LNCAP (cell line): Measurements from ENCODE around the gene C13orf46.

Experiments
- TF ChIP-seq, protein P1 (sequence below): fragments of 450-650 bp; IDR thresholded peaks from 2 replicates; pipeline ENCODE4 v1.5.1; 2017; ENCODE audit warnings: mild to moderate bottlenecking

The C13orf46 gene

DNA sequence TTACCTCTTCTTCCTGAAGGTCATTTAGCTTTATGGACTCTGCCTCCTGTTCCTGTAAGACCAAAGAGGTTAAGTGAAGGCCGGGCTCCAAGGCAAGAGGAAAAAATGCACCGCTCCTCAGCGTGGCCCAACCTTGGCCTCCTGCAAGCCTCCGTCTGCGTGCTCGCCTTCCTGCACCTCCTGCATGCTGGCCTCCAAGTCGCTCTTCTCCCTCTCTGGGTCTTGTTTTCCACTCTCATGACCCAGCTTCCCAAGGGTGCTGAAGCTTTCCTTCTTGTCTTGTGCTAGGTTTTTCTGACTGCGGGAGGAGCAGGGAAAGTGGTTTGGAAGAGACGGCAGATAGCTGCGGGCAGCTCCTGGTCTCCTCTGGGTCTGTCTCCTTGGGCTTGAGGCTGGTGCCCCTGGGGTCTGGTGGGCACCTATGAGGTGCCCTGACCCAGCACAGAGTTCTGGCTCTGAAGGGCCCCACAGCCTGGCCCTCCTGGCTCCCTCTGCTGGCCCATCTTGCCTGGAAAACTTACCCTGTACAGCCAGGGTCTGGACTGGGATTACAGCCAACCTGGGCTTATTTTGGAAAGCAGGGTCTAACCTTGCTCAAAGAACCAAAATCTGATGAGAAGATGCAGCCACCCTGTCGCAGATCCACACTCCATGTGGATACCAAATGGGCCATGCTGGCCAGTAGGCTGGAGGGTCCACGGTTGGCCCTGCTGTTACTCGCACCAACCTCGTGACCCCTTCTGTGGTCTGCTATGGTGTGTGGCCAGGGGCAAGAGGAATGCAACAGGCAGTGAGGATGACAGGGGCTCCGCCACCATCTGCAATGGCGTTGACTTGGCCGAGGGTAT lies 5.2 kb downstream of the C13orf46 start:
- TF ChIP-seq, protein P1, sequence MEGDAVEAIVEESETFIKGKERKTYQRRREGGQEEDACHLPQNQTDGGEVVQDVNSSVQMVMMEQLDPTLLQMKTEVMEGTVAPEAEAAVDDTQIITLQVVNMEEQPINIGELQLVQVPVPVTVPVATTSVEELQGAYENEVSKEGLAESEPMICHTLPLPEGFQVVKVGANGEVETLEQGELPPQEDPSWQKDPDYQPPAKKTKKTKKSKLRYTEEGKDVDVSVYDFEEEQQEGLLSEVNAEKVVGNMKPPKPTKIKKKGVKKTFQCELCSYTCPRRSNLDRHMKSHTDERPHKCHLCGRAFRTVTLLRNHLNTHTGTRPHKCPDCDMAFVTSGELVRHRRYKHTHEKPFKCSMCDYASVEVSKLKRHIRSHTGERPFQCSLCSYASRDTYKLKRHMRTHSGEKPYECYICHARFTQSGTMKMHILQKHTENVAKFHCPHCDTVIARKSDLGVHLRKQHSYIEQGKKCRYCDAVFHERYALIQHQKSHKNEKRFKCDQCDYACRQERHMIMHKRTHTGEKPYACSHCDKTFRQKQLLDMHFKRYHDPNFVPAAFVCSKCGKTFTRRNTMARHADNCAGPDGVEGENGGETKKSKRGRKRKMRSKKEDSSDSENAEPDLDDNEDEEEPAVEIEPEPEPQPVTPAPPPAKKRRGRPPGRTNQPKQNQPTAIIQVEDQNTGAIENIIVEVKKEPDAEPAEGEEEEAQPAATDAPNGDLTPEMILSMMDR: no peak

DNA sequence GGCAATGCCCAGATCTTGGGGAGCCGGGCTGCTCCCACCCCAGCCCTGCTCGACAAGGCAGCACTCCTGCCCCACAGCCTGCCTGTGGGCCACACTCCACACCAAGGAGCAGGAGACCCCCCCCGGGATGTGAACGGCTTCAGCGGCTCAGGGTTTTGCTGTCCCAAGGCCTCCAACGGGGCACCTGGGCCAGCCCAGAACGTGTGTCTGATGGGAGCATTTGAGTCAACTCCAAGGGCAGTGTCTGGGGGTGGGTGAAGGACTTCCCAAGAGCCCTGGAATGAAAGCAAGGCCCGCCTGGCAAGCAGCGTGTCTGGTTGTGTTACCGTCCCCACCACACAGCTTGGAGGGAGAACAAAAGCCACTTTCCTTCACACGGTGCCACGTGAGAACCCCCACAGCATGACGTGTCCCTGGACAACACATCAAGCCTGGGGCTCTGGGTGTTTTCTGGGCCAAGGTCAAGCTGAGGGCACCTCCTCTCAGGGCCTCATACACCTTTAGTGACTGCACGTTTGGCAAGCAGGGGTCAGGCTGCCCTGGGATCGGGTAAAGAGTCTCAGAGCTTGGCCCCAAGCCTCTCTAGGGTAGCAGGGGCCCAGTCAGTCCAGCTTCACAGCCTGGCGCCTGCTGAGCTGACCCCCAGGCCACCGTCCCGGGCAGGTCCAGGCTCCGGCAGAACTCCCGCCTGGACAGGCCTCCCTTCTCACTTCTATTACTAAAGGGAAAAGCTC lies 6.0 kb downstream of the C13orf46 start:
- TF ChIP-seq, protein P1: no peak

DNA sequence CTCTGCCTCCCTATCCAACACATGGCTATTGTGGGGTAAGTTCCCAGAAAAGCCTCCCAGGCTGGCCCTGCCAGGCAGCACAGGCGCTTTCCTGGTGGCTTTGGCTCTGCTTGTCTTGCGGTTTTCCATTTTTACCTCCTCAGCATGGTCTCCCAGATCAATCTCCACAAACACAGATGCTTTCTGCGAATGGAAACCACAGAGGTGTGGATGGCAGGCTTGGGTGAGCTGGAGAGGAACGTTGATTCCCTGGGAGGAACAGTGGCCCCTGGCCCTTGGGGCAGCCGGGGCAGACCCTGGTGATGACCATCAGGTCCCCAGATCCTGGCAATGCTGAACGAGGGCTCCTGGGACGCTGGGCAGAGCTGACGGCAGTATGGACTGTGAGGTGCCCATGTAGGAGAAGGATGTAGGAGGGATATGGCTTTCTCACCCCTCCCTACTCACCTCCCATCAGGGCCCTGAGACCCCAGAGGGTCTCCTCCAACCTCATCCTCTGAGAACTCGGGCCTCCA lies 6.6 kb downstream of the C13orf46 start:
- TF ChIP-seq, protein P1: no peak

DNA sequence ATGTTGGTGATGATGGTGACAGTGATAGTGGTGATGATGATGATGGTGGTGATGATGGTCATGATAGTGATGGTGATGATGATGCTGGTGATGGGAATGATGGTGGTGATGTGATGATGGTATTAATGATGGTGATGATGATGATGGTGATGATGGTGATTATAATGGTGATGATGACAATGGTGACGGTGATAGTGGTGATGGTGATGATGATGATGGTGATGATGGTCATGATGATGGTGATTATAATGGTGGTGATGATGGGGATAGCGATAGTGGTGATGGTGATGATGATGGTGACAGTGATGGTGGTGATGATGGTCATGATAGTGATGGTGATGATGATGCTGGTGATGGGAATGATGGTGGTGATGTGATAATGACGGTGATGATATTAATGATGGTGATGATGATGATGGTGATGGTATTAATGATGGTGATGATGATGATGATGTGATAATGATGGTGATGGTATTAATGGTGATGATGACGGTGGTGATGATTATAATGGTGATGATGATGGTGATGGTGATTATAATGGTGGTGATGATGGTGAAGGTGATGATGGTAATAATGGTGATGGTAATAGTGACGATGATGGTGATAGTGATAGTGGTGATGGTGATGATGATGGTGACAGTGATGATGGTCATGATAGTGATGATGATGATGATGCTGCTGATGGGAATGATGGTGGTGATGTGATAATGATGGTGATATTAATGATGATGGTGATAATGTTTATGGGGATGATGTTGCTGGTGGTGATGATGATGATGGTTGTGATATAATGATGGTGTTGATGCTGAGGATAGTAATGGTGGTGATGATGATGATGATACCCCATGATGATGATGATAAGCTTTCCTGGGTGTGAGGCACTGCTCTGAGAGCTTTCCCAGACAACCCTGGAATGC lies 7.7 kb downstream of the C13orf46 start:
- TF ChIP-seq, protein P1: no peak

DNA sequence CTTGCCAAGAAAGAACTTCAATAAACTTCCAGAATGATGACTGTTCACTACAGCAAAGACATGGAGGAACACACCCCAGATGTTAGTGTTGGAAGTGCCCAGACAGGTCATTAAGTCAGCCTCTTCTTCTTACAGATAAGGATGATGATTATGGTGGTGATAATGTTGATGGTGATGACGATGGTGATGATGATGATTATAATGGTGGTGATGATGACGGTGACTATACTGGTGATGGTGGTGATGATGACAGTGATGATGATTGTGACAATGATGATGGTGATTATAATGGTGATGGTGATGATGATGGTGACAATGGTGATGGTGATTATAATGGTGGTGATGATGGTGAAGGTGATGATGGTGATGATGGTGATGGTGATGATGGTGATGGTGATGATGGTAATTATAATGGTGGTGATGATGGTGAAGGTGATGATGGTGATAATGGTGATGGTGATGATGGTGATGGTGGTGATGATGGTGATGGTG lies 8.4 kb downstream of the C13orf46 start:
- TF ChIP-seq, protein P1: no peak

DNA sequence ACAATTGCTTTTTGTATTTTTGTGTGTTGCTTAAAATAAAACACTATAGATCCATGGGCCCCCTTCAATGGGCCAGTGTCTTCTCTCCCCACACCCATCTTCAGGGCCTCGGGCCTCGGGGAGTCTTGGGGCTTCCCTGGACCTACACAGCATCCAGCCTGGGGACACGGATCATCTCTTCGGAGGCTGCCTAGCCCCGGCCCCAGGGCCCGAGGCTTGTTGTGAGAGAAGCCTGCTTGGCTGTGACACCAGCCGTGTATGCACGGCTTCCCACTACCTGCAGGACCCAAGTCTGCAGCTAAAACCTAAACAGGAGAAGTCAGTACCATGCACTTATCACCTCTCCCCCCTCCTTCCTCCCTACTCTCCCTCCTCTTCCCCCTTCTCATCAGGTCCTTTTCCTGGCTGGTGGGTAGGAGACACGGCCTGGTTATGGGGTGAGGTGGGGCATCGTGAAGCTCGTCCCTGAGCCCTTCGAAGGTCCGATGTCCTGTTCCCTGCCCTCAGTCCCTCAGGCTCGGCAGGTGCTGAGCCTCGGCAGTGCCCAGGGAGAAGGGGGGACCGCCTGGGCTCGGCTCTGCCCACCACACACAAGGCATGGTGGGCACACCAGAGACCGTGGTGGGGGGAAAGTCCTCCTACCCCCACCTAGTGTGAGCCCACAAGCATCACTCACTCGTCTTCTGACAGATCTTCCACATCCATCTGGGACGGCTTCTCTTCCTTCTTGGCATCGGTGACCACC lies 9.5 kb downstream of the C13orf46 start:
- TF ChIP-seq, protein P1: no peak
